ENCODE data around the gene NOXO1.
A peak's percentile ranks its signal among the peaks of the same experiment; 100 is the strongest.

The NOXO1 gene

DNA sequence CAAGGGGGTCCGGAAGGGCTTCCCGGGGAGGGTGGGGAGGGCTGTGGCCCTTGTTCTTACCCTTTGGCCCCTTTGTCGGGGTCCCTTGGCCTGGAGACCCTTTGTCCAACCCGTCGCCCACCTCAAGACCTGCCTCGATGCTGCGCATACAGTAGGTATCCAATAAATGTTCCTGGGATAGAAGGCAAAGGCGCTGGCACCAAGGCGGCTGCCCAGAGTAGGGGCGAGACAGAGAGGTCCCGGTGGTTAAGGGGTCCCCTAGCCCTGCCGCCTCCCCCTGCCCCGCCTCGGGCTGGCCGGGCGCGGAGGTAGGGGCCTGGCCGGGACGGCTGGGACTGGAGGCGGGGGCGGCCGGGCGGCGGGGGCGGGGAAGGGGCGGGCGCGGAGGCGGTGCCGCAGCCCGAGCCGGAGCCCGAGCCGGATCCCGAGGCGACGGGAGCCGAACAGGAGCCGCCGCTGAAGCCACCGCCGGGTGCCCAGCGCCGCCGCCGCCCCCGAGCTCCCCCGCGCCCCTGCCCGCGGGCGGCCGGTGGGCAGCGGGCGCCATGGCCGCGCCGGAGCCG lies 45.3 kb upstream of the NOXO1 start, which contains the start of gene NHERF2:
Gene NHERF2, plus strand, starts transcription at position 442 of the 563 bp plus-strand sequence. Its CDS starts 104 bp downstream, at position 546.
- no peak for DNase-seq (ENCODE audit: low read depth)
- no peak within 1 kb of the TSS for H3K4me3 ChIP-seq (ENCODE audit: low read depth, low read length)
- no peak for TF ChIP-seq CTCF (IDR thresholded peaks at IDR 0.05; ENCODE audit: low read depth, low read length, missing control alignments)

DNA sequence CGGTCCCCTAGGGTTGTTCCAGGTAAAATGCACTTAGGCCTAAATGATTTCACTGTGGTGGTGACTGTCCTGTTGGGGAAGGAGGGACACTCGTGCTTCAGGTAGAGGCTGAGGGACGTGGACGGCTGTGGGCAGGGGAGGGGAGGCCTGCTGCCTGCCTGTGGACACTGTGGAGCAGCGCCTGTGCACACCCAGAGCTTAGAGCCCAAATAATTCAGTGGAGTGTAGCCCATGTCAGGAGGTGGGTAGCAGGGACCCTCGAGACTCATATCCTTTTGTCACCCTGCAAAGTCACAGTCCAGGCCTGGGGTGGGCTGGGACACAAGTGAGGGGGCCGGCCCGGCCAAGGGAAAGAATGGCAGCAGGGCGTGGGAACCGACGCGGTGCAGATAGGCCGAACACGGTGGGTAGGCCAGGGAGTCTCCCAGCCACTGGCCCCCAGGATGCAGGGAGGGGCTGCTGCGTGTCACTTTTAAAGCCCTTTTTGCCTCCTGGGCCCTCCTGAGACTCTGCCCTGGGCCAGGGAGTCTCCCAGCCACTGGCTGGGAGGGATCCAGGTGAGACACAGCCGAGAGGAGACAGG lies 44.7 kb upstream of the NOXO1 start:
- no peak overlapping the region for H3K4me3 ChIP-seq (ENCODE audit: low read depth, low read length)
- no peak for DNase-seq (ENCODE audit: low read depth)
- no peak for TF ChIP-seq CTCF (IDR thresholded peaks at IDR 0.05; ENCODE audit: low read depth, low read length, missing control alignments)

- TF ChIP-seq CTCF (IDR thresholded peaks at IDR 0.05; ENCODE audit: low read depth, low read length, missing control alignments): no peak
- no peak overlapping the region for H3K4me3 ChIP-seq (ENCODE audit: low read depth, low read length)
- no peak for DNase-seq (ENCODE audit: low read depth)
Observed at GRCh38 chr16:2025251-2025650, 44.0 kb upstream of the NOXO1 start.

DNA sequence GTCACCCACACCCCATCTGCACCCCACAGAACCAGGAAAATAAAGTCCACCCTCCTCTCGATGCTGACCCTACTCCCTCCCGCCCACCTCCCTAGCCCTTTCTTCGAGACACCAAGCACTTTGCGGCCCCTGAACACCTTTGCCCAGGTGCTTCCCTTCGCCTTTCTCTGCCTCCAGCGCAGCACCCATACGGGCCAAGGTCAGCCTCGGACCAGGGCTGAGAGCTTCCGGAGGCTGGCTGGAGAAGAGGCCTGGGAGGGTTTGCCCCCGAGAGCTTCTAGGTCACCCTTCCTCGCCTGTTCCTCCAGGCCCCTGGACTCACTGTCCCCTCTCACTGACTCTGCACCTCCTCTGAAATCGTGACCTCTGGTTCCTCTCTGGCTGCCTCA lies 42.8 kb upstream of the NOXO1 start:
- no peak for TF ChIP-seq CTCF (IDR thresholded peaks at IDR 0.05; ENCODE audit: low read depth, low read length, missing control alignments)
- no peak overlapping the region for H3K4me3 ChIP-seq (ENCODE audit: low read depth, low read length)

GRCh38 chr16:2023092-2024031 lies 42.1 kb upstream of the NOXO1 start:
- TF ChIP-seq CTCF (IDR thresholded peaks at IDR 0.05; ENCODE audit: low read depth, low read length, missing control alignments): peak; percentile 97
- peak; percentile 45 for DNase-seq (ENCODE audit: low read depth)
- peak overlapping the region; percentile 30 for H3K4me3 ChIP-seq (ENCODE audit: low read depth, low read length)

More for the DNA sequence above, 42.8 kb upstream of the NOXO1 start:
- no peak for DNase-seq (ENCODE audit: low read depth)

GRCh38 chr16:2022723-2023091 lies 41.4 kb upstream of the NOXO1 start:
- no peak for DNase-seq (ENCODE audit: low read depth)
- TF ChIP-seq CTCF (IDR thresholded peaks at IDR 0.05; ENCODE audit: low read depth, low read length, missing control alignments): no peak
- H3K4me3 ChIP-seq (ENCODE audit: low read depth, low read length): peak overlapping the region; percentile 30

All from GM12864 (cell line).